Measurements from ENCODE around the gene SERPINB7. TPM values are rescaled to one million over a fixed set of nuclear protein-coding genes. Genes with fewer than 3 reads are reported as not detected.

Gene SERPINB7
- total and polyA plus RNA-seq, 2 experiments from 2014 or later = not detected

DNA sequence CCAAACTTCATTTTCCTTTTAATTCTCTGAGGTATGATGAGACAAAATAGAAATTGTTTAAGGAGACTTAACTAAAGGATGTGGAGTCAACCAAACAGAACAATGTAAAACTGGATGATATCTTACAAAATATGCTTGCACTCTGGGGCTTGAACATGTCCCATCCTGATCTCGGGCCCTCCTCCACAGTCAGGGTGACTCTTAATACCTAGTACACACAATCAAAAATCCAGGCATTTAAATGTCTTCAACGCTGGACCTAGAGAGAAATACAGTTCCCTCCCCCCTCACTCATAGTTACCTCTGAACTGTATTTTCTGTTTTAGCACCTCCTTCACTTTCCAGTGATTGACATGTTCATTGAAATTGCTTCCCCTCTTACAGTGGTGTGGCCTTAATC lies 75.4 kb downstream of the SERPINB7 start:
- Mint-ChIP-seq H3K27ac (no peak overlapping the region), H3K4me3 (no peak overlapping the region), H3K4me1 (no peaks in the 10 kb centered on the region), H3K36me3 (ENCODE audit: low read depth) (no peaks in the 10 kb centered on the region), H3K9me3 (no peaks in the 10 kb centered on the region), H3K27me3 (ENCODE audit: insufficient read depth, low read depth, poor library complexity) (no peaks in the 10 kb centered on the region)
- Histone ChIP-seq H3K27me3 (ENCODE audit: insufficient read depth) (no peaks in the 10 kb centered on the region), H3K4me2 (no peak overlapping the region), H2AFZ (no peak overlapping the region), H3K9me2 (ENCODE audit: insufficient read depth) (no peaks in the 10 kb centered on the region), H3K27ac (ENCODE audit: low read depth) (no peak overlapping the region), H3F3A (replicated peaks; ENCODE audit: low read depth) (no peaks in the 10 kb centered on the region), H3K36me3 (ENCODE audit: insufficient read depth) (no peaks in the 10 kb centered on the region), H3K79me2 (replicated peaks; ENCODE audit: insufficient read depth) (no peaks in the 10 kb centered on the region), H3K4me1 (ENCODE audit: insufficient read depth) (no peaks in the 10 kb centered on the region), H4K20me1 (replicated peaks; ENCODE audit: insufficient read depth) (no peaks in the 10 kb centered on the region), H3K4me3 (no peak overlapping the region)
- DNase-seq (ENCODE audit: low spot score) = no peak
- TF ChIP-seq, protein P1, sequence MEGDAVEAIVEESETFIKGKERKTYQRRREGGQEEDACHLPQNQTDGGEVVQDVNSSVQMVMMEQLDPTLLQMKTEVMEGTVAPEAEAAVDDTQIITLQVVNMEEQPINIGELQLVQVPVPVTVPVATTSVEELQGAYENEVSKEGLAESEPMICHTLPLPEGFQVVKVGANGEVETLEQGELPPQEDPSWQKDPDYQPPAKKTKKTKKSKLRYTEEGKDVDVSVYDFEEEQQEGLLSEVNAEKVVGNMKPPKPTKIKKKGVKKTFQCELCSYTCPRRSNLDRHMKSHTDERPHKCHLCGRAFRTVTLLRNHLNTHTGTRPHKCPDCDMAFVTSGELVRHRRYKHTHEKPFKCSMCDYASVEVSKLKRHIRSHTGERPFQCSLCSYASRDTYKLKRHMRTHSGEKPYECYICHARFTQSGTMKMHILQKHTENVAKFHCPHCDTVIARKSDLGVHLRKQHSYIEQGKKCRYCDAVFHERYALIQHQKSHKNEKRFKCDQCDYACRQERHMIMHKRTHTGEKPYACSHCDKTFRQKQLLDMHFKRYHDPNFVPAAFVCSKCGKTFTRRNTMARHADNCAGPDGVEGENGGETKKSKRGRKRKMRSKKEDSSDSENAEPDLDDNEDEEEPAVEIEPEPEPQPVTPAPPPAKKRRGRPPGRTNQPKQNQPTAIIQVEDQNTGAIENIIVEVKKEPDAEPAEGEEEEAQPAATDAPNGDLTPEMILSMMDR (conservative IDR thresholded peaks at IDR 0.05; ENCODE audit: low read depth in 2 of 2) = no peak
- TF ChIP-seq NANOG (IDR thresholded peaks at IDR 0.05; ENCODE audit: borderline replicate concordance) = no peak
- no peak for TF ChIP-seq EZH2 (IDR thresholded peaks at IDR 0.05; ENCODE audit: low read depth, unreplicated experiment)
- TF ChIP-seq, protein P2, sequence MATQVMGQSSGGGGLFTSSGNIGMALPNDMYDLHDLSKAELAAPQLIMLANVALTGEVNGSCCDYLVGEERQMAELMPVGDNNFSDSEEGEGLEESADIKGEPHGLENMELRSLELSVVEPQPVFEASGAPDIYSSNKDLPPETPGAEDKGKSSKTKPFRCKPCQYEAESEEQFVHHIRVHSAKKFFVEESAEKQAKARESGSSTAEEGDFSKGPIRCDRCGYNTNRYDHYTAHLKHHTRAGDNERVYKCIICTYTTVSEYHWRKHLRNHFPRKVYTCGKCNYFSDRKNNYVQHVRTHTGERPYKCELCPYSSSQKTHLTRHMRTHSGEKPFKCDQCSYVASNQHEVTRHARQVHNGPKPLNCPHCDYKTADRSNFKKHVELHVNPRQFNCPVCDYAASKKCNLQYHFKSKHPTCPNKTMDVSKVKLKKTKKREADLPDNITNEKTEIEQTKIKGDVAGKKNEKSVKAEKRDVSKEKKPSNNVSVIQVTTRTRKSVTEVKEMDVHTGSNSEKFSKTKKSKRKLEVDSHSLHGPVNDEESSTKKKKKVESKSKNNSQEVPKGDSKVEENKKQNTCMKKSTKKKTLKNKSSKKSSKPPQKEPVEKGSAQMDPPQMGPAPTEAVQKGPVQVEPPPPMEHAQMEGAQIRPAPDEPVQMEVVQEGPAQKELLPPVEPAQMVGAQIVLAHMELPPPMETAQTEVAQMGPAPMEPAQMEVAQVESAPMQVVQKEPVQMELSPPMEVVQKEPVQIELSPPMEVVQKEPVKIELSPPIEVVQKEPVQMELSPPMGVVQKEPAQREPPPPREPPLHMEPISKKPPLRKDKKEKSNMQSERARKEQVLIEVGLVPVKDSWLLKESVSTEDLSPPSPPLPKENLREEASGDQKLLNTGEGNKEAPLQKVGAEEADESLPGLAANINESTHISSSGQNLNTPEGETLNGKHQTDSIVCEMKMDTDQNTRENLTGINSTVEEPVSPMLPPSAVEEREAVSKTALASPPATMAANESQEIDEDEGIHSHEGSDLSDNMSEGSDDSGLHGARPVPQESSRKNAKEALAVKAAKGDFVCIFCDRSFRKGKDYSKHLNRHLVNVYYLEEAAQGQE (IDR thresholded peaks at IDR 0.05; ENCODE audit: unreplicated experiment) = no peak
- no peak for TF ChIP-seq CREB1 (CRISPR knock-in tag; IDR thresholded peaks at IDR 0.05; ENCODE audit: low read depth)
- TF ChIP-seq, protein P3, sequence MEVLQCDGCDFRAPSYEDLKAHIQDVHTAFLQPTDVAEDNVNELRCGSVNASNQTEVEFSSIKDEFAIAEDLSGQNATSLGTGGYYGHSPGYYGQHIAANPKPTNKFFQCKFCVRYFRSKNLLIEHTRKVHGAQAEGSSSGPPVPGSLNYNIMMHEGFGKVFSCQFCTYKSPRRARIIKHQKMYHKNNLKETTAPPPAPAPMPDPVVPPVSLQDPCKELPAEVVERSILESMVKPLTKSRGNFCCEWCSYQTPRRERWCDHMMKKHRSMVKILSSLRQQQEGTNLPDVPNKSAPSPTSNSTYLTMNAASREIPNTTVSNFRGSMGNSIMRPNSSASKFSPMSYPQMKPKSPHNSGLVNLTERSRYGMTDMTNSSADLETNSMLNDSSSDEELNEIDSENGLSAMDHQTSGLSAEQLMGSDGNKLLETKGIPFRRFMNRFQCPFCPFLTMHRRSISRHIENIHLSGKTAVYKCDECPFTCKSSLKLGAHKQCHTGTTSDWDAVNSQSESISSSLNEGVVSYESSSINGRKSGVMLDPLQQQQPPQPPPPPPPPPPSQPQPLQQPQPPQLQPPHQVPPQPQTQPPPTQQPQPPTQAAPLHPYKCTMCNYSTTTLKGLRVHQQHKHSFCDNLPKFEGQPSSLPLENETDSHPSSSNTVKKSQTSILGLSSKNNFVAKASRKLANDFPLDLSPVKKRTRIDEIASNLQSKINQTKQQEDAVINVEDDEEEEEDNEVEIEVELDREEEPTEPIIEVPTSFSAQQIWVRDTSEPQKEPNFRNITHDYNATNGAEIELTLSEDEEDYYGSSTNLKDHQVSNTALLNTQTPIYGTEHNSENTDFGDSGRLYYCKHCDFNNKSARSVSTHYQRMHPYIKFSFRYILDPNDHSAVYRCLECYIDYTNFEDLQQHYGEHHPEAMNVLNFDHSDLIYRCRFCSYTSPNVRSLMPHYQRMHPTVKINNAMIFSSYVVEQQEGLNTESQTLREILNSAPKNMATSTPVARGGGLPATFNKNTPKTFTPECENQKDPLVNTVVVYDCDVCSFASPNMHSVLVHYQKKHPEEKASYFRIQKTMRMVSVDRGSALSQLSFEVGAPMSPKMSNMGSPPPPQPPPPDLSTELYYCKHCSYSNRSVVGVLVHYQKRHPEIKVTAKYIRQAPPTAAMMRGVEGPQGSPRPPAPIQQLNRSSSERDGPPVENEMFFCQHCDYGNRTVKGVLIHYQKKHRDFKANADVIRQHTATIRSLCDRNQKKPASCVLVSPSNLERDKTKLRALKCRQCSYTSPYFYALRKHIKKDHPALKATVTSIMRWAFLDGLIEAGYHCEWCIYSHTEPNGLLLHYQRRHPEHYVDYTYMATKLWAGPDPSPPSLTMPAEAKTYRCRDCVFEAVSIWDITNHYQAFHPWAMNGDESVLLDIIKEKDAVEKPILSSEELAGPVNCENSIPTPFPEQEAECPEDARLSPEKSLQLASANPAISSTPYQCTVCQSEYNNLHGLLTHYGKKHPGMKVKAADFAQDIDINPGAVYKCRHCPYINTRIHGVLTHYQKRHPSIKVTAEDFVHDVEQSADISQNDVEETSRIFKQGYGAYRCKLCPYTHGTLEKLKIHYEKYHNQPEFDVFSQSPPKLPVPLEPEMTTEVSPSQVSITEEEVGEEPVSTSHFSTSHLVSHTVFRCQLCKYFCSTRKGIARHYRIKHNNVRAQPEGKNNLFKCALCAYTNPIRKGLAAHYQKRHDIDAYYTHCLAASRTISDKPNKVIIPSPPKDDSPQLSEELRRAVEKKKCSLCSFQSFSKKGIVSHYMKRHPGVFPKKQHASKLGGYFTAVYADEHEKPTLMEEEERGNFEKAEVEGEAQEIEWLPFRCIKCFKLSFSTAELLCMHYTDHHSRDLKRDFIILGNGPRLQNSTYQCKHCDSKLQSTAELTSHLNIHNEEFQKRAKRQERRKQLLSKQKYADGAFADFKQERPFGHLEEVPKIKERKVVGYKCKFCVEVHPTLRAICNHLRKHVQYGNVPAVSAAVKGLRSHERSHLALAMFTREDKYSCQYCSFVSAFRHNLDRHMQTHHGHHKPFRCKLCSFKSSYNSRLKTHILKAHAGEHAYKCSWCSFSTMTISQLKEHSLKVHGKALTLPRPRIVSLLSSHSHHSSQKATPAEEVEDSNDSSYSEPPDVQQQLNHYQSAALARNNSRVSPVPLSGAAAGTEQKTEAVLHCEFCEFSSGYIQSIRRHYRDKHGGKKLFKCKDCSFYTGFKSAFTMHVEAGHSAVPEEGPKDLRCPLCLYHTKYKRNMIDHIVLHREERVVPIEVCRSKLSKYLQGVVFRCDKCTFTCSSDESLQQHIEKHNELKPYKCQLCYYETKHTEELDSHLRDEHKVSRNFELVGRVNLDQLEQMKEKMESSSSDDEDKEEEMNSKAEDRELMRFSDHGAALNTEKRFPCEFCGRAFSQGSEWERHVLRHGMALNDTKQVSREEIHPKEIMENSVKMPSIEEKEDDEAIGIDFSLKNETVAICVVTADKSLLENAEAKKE (CRISPR knock-in tag; IDR thresholded peaks at IDR 0.05) = no peak
- TF ChIP-seq ZNF114 (CRISPR knock-in tag; IDR thresholded peaks at IDR 0.05) = no peak
- TF ChIP-seq STAT1 (IDR thresholded peaks at IDR 0.05; ENCODE audit: unreplicated experiment) = no peak
- TF ChIP-seq, protein P4, sequence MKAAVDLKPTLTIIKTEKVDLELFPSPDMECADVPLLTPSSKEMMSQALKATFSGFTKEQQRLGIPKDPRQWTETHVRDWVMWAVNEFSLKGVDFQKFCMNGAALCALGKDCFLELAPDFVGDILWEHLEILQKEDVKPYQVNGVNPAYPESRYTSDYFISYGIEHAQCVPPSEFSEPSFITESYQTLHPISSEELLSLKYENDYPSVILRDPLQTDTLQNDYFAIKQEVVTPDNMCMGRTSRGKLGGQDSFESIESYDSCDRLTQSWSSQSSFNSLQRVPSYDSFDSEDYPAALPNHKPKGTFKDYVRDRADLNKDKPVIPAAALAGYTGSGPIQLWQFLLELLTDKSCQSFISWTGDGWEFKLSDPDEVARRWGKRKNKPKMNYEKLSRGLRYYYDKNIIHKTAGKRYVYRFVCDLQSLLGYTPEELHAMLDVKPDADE (IDR thresholded peaks at IDR 0.05) = no peak
- no peak for TF ChIP-seq ZNF331 (CRISPR knock-in tag; IDR thresholded peaks at IDR 0.05; ENCODE audit: low read depth)
- no peak for TF ChIP-seq JUNB (IDR thresholded peaks at IDR 0.05; ENCODE audit: unreplicated experiment)
- TF ChIP-seq EZH2phosphoT487 (IDR thresholded peaks at IDR 0.05; ENCODE audit: unreplicated experiment) = no peak
- TF ChIP-seq POLR2AphosphoS5 (IDR thresholded peaks at IDR 0.05; ENCODE audit: low read depth) = no peak
- no peak for ATAC-seq
